Measurements from ENCODE around the gene NDST3.

GRCh38 chr4:118289794-118290193, 255.5 kb downstream of the NDST3 start:
- TF ChIP-seq EZH2 (IDR thresholded peaks at IDR 0.05) (no peak), POLR2AphosphoS5 (IDR thresholded peaks at IDR 0.05; ENCODE audit: borderline replicate concordance, low read depth, low read length) (no peak; the same call in 1 of the 2 replicates)
